HEK293 (cell line): ENCODE data around the gene B3GAT1.

Experiments
- FEZF1 ChIP-seq: fragments of 450-650 bp; formaldehyde crosslinking; IDR thresholded peaks from 2 replicates; pipeline ENCODE4 v1.5.1; 2016; ENCODE audit warnings: missing biosample characterization, missing genetic modification characterization
- ZNF350 ChIP-seq: fragments of 450-650 bp; formaldehyde crosslinking; IDR thresholded peaks from 2 replicates; pipeline ENCODE4 v1.5.0; 2017; ENCODE audit warnings: missing biosample characterization, mild to moderate bottlenecking, missing genetic modification characterization

GRCh38 chr11:134461621-134462020 is 49.6 kb upstream of the B3GAT1 start:
- TF ChIP-seq FEZF1 = no peak
- no peak for TF ChIP-seq ZNF350
